HUES6 (cell line): Measurements from ENCODE around the gene RGS3.

ENCODE experiments used
- H3K27ac ChIP-seq: 2 replicates; pipeline ENCODE4 v1.7.0; 2013; ENCODE audit warnings: low read depth, mild to moderate bottlenecking, low read length, inconsistent platforms
- H3K27me3 ChIP-seq: 2 replicates; pipeline ENCODE4 v1.6.1; 2013; ENCODE audit warnings: low read length; ENCODE audit not compliant: control insufficient read depth, insufficient read depth
- H3K36me3 ChIP-seq: 2 replicates; pipeline ENCODE4 v1.6.1; 2013; ENCODE audit warnings: low read length; ENCODE audit not compliant: control insufficient read depth, insufficient read depth
- H3K4me1 ChIP-seq: 2 replicates; pipeline ENCODE4 v1.6.1; 2013; ENCODE audit warnings: low read length; ENCODE audit not compliant: control insufficient read depth, insufficient read depth
- H3K4me3 ChIP-seq: 2 replicates; pipeline ENCODE4 v1.5.1; 2013; ENCODE audit warnings: low read depth, low read length
- H3K9ac ChIP-seq: one replicate; pipeline ENCODE4 v1.6.1; 2013; ENCODE audit warnings: mild to moderate bottlenecking, low read length
- H3K9me3 ChIP-seq: 2 replicates; pipeline ENCODE4 v1.6.1; 2013; ENCODE audit warnings: low read depth, low read length; ENCODE audit not compliant: control insufficient read depth, insufficient read depth

RGS3 gene

GRCh38 chr9:113624721-113625120 is 161.2 kb downstream of the RGS3 start:
- Histone ChIP-seq H3K9me3 (no peaks in the 10 kb centered on the region), H3K27ac (no peak overlapping the region), H3K9ac (no peak overlapping the region), H3K36me3 (no peaks in the 10 kb centered on the region), H3K4me3 (no peak overlapping the region), H3K27me3 (no peaks in the 10 kb centered on the region), H3K4me1 (peaks cover 49% of the 10 kb centered on the region)

DNA sequence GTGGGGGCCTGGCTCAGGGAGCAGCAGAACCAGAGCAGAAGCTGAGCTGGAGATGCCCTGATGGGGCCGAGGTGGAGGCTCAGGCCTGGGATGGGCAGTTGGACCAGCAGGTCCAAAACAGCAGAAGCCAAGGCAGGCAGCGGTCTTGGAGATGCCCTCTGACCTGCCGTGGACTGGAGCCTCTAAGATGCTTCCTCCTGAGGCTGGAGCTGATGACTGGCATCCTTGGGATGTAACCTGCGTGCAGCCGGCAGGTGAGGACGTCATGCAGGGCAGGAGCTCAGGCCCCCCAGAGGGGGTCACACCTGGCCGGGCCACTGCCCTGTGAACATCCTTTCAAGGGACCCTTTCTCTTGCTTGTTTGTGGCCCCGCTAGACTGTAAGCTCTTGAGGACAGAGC is 162.0 kb downstream of the RGS3 start:
- Histone ChIP-seq H3K27me3 (no peaks in the 10 kb centered on the region), H3K36me3 (no peaks in the 10 kb centered on the region), H3K27ac (no peak overlapping the region), H3K4me1 (peaks cover 41% of the 10 kb centered on the region), H3K9ac (no peak overlapping the region), H3K9me3 (no peaks in the 10 kb centered on the region), H3K4me3 (no peak overlapping the region)

DNA sequence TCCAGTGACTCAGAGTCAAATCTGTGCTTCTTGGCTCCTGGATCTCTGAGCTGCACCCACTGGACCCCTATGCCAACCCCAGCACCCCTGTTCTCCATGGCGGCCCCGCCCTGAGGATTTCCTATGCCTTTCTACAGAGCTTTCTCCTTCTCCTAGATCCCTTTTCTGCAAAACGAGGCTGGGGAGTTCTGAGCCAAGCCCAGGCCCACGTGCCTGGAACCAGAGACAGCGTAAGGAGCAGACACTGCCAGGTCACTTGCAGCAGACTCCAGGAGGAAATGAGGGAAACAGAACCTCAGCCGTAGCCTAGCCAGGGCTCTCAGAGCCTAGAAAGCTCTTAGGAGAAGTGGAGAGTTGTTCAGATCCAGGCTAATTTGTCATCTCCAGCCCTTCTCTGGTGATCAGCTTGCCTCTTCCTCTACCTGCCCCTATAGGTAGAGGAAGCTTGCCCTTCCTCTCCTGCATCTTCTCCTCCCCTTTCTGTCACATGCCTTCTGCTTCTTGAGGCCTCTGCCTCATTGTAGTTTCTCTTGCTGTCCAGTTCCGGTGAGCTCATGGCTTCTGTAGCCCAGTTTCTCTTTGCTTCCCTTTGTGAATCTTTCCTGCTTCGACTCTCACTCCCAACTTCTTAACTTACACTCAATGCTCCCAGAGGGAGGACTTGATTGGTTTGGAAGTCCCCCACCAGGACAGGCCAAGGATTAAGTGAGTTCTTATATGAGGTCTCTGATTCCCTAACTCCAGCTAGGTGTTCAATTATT is 163.4 kb downstream of the RGS3 start:
- no peak overlapping the region for H3K9ac ChIP-seq
- peaks cover 27% of the 10 kb centered on the region for H3K4me1 ChIP-seq
- no peaks in the 10 kb centered on the region for H3K36me3 ChIP-seq
- no peaks in the 10 kb centered on the region for H3K27me3 ChIP-seq
- H3K27ac ChIP-seq, result no peak overlapping the region
- H3K4me3 ChIP-seq, result no peak overlapping the region
- H3K9me3 ChIP-seq, result no peaks in the 10 kb centered on the region

GRCh38 chr9:113628621-113629020 is 165.1 kb downstream of the RGS3 start:
- peaks cover 11% of the 10 kb centered on the region for H3K4me1 ChIP-seq
- no peaks in the 10 kb centered on the region for H3K27me3 ChIP-seq
- no peak overlapping the region for H3K4me3 ChIP-seq

DNA sequence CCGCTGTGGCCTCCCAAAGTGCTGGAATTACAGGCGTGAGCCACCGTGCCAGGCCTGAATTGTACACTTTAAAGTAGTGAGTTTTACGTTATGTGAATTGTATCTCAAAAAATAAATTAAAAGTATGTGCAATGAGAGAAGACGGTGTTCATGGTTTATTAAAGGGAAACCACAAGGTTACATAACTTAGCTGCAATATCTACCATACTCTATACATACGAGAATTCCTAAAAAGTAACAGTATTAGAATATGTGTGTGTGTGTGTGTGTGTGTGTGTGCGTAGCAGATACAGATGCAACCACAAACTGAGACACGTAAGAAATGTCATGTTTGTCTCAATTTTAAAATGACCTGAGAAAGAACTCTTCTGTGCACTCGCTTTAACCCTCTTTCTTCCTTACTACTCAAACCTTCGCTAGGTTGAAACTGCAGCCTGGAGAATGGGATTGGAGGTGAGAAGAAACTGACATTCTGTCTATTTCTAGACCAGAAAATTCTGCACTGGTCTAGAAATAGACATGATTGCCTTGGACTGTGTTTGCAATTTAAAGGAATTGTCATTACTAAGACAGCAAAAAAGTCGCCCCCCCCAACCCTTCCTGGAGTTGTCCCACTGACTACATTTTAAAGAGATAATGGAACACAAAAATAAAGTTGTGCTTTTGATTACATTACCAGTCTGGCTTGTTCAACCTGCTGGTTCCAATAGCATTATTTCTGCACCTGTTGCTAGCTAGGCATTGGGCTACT is 167.0 kb downstream of the RGS3 start:
- Histone ChIP-seq H3K9ac (no peak overlapping the region), H3K4me3 (no peak overlapping the region), H3K36me3 (no peaks in the 10 kb centered on the region), H3K27ac (no peak overlapping the region), H3K4me1 (peaks cover 23% of the 10 kb centered on the region; the same call in 1 of the 2 replicates), H3K9me3 (no peaks in the 10 kb centered on the region), H3K27me3 (no peaks in the 10 kb centered on the region)

More at GRCh38 chr9:113628621-113629020, 165.1 kb downstream of the RGS3 start:
- H3K9me3 ChIP-seq, result no peaks in the 10 kb centered on the region
- H3K36me3 ChIP-seq, result no peaks in the 10 kb centered on the region
- H3K27ac ChIP-seq, result no peak overlapping the region
- H3K9ac ChIP-seq, result no peak overlapping the region

DNA sequence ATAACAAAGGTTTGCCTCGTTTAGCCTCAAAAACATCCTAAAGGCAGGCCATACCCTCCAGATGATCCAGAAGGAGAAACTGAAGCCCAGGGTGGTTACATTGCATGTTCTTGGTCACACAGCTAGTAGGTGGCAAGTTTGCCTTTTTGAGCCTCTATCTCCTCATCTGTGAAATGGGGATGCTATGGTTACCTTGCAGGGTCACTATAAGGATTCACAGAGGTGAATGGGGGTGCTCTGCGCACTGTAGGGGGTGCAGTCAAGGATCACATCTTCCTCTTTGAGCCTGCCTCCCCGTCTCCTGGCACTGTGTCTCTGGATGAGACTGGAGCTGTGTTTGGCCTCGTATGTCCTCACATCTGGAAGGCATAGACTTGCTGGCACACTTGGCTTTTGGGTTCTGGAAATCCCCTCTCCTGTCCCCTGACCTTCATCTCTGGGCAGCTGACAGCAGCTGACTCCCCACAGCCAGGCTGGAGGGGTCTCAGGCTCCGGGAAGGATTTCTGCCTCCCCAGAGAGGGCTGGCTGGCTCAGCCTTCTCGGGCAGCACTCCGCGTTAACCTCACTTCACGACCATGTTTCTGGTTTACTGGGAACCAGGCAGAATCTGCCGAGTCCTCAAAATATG is 167.7 kb downstream of the RGS3 start:
- peaks cover 27% of the 10 kb centered on the region; the same call in 1 of the 2 replicates for H3K4me1 ChIP-seq
- H3K9me3 ChIP-seq, result no peaks in the 10 kb centered on the region
- no peak overlapping the region for H3K4me3 ChIP-seq
- H3K27ac ChIP-seq, result no peak overlapping the region
- H3K36me3 ChIP-seq, result no peaks in the 10 kb centered on the region
- H3K9ac ChIP-seq, result no peak overlapping the region
- no peaks in the 10 kb centered on the region for H3K27me3 ChIP-seq

GRCh38 chr9:113631871-113632665 is 168.5 kb downstream of the RGS3 start:
- H3K27me3 ChIP-seq, result no peaks in the 10 kb centered on the region
- H3K4me3 ChIP-seq, result no peak overlapping the region
- H3K27ac ChIP-seq, result no peak overlapping the region
- H3K36me3 ChIP-seq, result no peaks in the 10 kb centered on the region
- H3K9ac ChIP-seq, result no peak overlapping the region
- H3K9me3 ChIP-seq, result no peaks in the 10 kb centered on the region
- H3K4me1 ChIP-seq, result peaks cover 29% of the 10 kb centered on the region; the same call in 1 of the 2 replicates

GRCh38 chr9:113632776-113633590 is 169.5 kb downstream of the RGS3 start:
- no peaks in the 10 kb centered on the region for H3K36me3 ChIP-seq
- H3K27me3 ChIP-seq, result no peaks in the 10 kb centered on the region
- no peaks in the 10 kb centered on the region for H3K9me3 ChIP-seq
- no peak overlapping the region for H3K27ac ChIP-seq
- peaks cover 23% of the 10 kb centered on the region; the same call in 1 of the 2 replicates for H3K4me1 ChIP-seq
- H3K4me3 ChIP-seq, result no peak overlapping the region
- H3K9ac ChIP-seq, result no peak overlapping the region

- H3K4me3 ChIP-seq, result no peak overlapping the region
- no peaks in the 10 kb centered on the region for H3K9me3 ChIP-seq
- no peaks in the 10 kb centered on the region for H3K27me3 ChIP-seq
- H3K36me3 ChIP-seq, result no peaks in the 10 kb centered on the region
- peak overlapping the region; percentile 35; the same call in 1 of the 2 replicates for H3K27ac ChIP-seq
- H3K4me1 ChIP-seq, result peaks cover 23% of the 10 kb centered on the region; the same call in 1 of the 2 replicates
- H3K9ac ChIP-seq, result peak overlapping the region; percentile 29
Observed at GRCh38 chr9:113633782-113634595, 170.5 kb downstream of the RGS3 start.
